ENCODE results near the gene RTL10. TPM values are rescaled to one million over a fixed set of nuclear protein-coding genes. Genes with fewer than 3 reads are reported as not detected.

Gene RTL10
- total and polyA plus RNA-seq, 2 of the 4 experiments (the other 2 are of a cell fraction), result 8.6 to 12.1 TPM

DNA sequence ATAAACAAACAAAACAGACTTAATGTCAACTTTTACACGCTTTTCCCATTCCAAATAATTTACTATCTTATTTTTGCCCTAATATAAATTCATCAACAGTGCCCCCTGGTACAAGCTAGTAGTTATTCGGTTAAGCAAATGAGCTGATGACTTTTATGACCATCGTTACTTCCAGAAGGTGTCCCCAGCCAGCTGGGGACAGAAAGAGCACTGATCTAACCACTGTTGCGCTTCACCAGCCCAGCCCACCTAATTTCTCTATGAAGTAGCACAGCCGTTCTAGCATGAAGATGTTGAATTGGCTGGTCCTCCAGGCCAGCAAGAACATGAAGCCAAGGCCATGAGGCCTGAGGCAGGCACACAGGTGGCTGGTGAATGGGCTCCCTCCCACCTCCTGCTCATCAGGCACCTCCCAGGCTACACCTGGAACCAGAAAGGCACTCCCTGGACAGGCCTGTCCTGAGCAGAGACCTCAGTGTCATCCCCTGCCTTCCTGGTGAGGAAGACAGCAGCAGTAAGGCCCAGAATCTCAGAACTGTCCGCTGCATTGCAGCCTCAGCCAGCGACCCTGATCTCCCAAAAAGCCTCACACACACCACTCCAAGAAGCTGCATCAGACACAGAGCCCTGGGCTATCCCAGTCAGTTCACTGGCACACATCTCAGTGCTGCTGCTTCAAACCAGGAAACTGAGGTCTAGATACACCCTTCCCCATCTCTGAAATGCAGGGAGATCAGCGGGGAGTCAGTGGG is 12.9 kb downstream of the RTL10 start:
- H4K5ac ChIP-seq (ENCODE audit: low read depth, low read length), result no peak overlapping the region
- 93 to 100% methylated on average over 1 to 3 of the region's 8 CpGs for WGBS, 2 experiments (ENCODE audit: extremely low coverage in 2 of 2, insufficient read length in 1 of 2)
- DNase-seq (no peak), ATAC-seq (ENCODE audit: low read depth) (no peak)
- no peak overlapping the region for H2BK120ac ChIP-seq (ENCODE audit: low read depth, low read length)
- no peak overlapping the region for H3K4me2 ChIP-seq (ENCODE audit: low read depth, low read length)
- H2AK9ac ChIP-seq (replicated peaks; ENCODE audit: low read depth, low read length, poor library complexity), result no peak overlapping the region
- no peaks in the 10 kb centered on the region for H3K27me3 ChIP-seq (ENCODE audit: control insufficient read depth, insufficient read depth, low read length)
- H3K9me3 ChIP-seq (ENCODE audit: control insufficient read depth, insufficient read depth, low read length), result no peaks in the 10 kb centered on the region
- no peak overlapping the region for H3K56ac ChIP-seq (ENCODE audit: extremely low read depth, insufficient read depth, low read length)
- TF ChIP-seq RAD21 (IDR thresholded peaks at IDR 0.05; ENCODE audit: low read length) (no peak), POLR2A (IDR thresholded peaks at IDR 0.05; ENCODE audit: low read depth, low read length) (no peak), SMC3 (IDR thresholded peaks at IDR 0.05; ENCODE audit: low read depth, low read length) (no peak), MAFK (IDR thresholded peaks at IDR 0.05; ENCODE audit: low read depth, low read length) (no peak), MAZ (IDR thresholded peaks at IDR 0.05; ENCODE audit: borderline replicate concordance, low read depth, low read length) (no peak), CEBPB (IDR thresholded peaks at IDR 0.05; ENCODE audit: low read depth, low read length) (no peak), RCOR1 (IDR thresholded peaks at IDR 0.05; ENCODE audit: insufficient replicate concordance, low read length) (no peak)
- peaks cover 2% of the 10 kb centered on the region for H3K36me3 ChIP-seq (ENCODE audit: control insufficient read depth, insufficient read depth, low read length)
- no peak overlapping the region for H3K18ac ChIP-seq (ENCODE audit: low read depth, low read length)
- H3K14ac ChIP-seq (replicated peaks; ENCODE audit: low read depth, low read length), result no peak overlapping the region
- no TSS peak for BruUV-seq (replicated peaks)
- no peak overlapping the region for H3K4me3 ChIP-seq (ENCODE audit: insufficient read depth, low read depth, low read length)
- ChIA-PET POLR2A (ENCODE audit: unreplicated experiment) (no interaction called here), CTCF (interaction anchor here (1.4 kb wide), 1 partner anchor 64 kb away, joined by 3 read pairs; no protein-coding TSS in a partner anchor)
- no peak overlapping the region for H2AFZ ChIP-seq (replicated peaks; ENCODE audit: low read length, poor library complexity)
- H4K8ac ChIP-seq (ENCODE audit: low read depth in 2 of 2, low read length in 2 of 2), result no peak overlapping the region
- no peak overlapping the region for H2BK15ac ChIP-seq (ENCODE audit: low read depth, low read length)
- no peak overlapping the region for H3K27ac ChIP-seq (ENCODE audit: insufficient read depth, low read length)
- dilution Hi-C loops (cut with HindIII; ENCODE audit: low sequenced_read_pairs, unreplicated experiment) (no loop called here), in situ Hi-C loops (cut with MboI; ENCODE audit: low sequenced_read_pairs) (no loop called here), intact Hi-C loops (cut with micrococcal nuclease) (no loop called here)
- H3K9ac ChIP-seq (ENCODE audit: low read depth, low read length), result no peak overlapping the region
- no peak overlapping the region; the same call in 1 of the 2 replicates for H2AK5ac ChIP-seq (ENCODE audit: low read depth, low read length)
- H3K4me1 ChIP-seq (ENCODE audit: control insufficient read depth, insufficient read depth, low read length), result peaks cover 8% of the 10 kb centered on the region
- peaks cover 21% of the 10 kb centered on the region for H4K20me1 ChIP-seq (ENCODE audit: insufficient read depth, low read length)
- no peak overlapping the region for H3K23ac ChIP-seq (ENCODE audit: low read depth, low read length)
- H3K9me1 ChIP-seq (ENCODE audit: insufficient read depth, low read length), result peaks cover 7% of the 10 kb centered on the region
- H2BK5ac ChIP-seq (ENCODE audit: low read depth, low read length, poor library complexity, severe bottlenecking), result no peak overlapping the region
- no peak overlapping the region for H3K4ac ChIP-seq (ENCODE audit: low read depth, low read length)
- no peak overlapping the region; the same call in 1 of the 2 replicates for H4K91ac ChIP-seq (ENCODE audit: insufficient read depth, low read depth, low read length)
- H2BK20ac ChIP-seq (ENCODE audit: low read depth, low read length), result no peak overlapping the region
- peaks cover 11 to 56% of the 10 kb centered on the region in 2 experiments for H3K79me1 ChIP-seq (ENCODE audit: low read depth in 1 of 2, low read length in 2 of 2)
